ENCODE data around the gene C10orf71.

The C10orf71 gene

DNA sequence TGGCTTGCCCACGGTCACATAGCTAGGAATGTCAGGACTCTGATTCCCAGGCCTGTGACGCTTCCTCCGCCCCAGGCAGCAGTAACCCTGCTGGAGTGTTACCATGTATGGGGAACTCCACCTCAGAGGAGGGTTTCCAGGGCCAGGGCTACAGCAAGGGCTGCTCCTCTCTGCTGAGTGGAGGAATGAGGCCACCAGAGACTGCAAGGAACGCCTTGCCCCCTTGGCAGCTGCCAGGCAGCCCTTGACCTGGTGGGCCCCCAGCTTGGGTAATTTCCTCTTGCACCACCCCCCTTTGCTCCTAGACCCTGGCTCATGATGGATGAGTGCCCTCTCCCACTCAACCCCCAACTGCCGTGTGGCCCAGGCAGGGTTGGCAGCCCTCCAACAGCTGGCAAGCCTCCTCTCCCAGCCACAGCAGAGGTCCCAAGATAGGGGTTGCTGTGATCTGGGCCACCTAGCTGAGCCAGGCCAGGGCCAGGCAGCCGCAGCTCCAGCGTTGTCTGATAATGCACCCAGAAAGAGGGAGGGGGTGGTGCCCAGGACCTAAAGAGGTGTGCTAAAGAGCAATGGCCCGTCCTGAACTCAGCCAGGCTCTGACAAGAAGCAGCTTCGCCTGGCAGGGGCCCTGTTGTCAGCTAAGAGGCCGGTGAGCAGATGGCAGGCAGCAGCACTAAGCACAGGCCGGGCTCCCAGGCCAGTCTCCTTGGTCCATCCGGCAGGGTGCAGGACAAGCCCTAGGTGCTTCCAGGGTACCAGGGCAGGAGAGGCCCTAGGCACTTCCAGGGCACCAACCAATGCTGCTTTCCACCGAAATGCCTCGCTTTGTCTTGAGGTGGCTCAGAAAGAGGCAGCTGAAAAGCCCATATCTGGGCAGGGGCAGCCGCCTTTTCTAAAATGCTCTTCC is 61.6 kb downstream of the C10orf71 start:
- no peak for DNase-seq (ENCODE audit: low spot score)

DNA sequence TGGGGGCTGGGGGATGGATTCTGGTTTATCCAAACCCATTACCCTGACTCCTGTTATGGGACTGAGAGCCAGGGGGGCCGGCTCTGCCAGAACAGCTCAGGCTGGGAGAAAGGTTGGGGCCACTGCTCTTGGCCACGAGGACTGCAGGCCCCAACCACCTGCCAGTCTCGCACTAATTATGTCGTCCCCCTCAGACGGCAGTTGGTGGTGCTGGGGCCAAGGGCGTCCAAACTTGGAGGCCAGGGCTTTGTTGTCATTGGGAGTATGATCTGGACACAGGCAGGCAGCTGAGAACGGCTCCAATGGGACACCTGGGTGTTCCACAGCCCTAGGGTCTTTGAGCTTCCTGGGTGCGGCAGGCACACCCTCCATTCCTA is 62.2 kb downstream of the C10orf71 start:
- no peak for DNase-seq (ENCODE audit: low spot score)

DNA sequence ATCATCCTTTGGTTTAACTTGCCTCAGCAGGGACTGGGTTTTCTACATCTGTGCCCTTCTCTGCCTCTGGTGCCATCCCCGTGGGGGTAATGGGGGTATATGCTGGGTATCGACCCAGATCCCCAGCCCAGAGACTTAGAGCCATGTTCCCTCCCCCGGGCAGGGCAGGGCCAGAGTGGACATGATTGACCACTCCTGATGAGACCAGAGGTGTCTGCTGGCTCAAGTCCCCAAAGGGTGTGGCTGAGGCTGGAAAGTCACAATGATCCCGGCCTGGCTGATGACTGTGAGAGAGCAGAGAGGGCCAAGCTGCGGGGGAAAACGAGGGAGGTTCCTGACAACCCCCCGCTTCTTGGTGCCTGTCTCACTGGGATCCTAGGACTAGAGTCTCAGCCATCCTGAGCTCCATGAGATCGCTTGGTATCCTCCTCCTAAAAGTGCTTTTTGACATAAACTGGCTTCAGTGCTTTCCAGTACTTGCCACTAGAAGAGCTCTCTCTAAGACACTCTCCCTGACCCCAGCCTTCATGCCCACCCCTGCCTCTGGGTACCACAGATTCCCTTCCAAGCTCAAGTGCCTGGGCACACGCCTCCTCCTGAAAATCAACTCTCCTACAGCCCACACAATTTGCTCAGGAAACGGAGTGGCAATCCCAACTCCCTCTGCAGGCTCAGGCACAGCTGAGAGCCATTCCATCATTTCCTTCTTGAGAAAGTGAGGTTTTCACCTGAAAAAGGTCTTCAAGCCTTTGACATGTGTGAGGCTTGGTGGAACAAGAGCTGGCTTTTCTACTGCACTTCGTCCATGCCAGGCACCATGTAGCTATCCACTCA is 63.0 kb downstream of the C10orf71 start:
- no peak for DNase-seq (ENCODE audit: low spot score)

DNA sequence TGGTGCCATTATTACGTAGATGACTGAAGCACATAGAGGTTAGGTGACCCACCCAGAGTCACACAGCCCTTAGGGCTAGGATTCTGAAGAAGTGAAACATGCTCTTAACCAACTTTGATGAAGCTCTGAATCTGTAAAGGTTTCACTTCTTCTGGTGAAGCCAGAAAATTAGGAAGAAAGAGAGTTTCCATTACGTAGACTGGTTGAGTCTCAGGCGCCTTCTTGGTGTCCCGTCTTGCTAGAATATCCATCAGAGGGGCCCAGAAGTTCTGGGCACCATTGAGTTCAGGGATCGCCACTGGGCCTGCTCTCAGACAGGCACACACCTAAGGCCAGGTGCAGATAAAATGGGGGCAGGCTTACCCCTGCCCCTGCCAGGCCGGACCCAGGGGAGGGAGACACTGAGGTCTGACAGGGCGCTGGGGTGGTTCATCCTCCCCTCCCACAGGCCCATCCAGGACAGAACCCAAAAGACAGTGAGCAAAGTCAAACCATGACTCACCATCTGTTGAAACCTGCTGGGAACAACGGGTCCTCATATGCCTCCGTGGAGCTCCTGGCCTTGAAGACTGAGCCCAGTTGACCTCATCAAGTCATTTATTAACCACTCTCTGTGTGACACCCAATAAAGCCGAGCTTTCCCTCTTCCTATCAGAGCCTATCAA is 63.8 kb downstream of the C10orf71 start:
- DNase-seq (ENCODE audit: low spot score), result no peak

DNA sequence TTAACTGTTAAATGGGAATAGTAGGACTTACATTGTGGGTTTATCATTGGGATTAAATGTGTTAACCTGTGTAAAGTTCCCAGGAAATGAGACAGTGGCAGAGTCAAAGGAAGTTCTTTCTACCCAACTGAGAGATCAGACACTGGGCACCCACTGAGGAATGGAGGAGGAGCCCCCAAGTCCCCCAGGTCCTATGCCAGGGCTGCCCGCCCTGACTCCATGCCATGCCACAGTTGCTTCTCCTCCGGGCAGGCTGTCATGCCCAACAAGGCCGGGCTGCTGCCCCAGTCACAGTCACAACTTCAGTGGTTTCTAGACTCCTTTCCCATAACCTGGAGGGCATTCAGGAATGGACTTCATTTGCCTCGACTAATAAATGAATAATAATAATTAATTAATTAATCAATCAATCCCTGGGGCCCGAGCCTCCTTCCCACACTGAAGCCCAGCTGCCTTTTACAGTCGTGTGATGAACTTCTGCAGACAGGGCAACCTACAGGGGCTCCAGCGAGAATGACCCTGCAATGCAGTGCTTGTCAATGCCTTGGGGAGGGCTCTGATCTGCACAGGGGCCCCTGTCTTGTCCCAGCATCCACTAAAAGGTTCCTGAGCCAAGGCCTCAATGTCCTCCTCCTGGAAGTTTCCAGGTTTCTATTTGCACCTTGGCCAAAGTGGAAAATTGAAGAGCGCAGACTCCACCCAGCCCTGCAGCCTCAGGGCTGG is 64.5 kb downstream of the C10orf71 start:
- no peak for DNase-seq (ENCODE audit: low spot score)

DNA sequence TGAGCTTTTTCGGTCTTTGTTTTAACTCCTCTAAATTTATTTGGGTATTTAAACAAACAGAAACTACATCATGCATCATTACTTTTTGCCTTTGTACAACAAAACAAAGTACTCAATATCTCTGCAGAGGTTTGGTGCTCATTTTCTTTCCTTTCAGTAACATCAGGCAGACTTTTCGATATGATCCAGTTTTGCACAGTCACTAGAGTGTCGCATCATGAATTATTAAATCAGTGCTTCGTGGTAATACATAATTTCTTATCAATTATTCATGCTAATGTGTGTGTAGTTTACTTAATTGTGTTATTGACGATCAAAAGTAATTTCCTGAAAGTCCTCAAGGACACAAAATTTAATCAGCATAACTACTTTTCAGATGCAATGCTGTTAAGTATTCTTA is 65.1 kb downstream of the C10orf71 start:
- no peak for DNase-seq (ENCODE audit: low spot score)

DNA sequence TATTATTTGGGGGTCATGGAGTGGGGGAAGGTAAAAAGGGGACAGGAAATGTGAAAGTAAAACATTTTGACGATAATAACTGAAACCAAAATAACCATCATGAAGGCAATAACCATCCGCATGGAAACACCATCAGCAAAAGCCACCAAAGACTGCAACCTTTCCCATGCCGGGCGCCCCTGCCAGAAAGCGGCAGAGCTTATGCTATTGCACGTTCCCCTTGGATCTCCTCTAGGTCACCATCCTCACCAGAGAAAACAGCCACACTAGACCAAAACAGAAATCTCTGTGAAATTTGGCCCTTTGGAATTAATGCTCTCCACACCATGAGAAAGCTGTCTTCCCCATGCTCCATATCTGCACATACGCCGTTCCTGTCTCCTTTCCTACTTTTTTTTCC is 65.8 kb downstream of the C10orf71 start:
- DNase-seq (ENCODE audit: low spot score), result no peak

DNA sequence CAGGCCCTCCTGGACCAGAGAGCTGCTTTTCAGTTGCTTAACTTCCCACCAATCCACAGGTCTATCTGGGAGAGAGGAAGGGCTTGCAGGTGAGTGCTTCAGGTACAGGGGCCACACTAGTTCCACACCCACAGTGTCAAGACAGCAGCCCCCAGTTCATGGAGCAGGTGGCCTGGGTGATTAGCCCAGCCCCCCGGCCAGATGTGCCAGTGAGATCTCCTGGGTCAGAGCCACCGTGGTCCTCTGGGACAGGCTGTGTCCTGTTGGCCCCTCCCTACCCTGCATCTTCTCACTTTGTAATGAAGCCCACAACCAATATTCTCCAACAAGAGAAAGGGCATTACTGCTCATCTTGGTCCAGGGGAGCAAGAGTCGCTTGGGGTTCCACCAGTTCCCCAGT is 66.3 kb downstream of the C10orf71 start:
- no peak for DNase-seq (ENCODE audit: low spot score)

DNA sequence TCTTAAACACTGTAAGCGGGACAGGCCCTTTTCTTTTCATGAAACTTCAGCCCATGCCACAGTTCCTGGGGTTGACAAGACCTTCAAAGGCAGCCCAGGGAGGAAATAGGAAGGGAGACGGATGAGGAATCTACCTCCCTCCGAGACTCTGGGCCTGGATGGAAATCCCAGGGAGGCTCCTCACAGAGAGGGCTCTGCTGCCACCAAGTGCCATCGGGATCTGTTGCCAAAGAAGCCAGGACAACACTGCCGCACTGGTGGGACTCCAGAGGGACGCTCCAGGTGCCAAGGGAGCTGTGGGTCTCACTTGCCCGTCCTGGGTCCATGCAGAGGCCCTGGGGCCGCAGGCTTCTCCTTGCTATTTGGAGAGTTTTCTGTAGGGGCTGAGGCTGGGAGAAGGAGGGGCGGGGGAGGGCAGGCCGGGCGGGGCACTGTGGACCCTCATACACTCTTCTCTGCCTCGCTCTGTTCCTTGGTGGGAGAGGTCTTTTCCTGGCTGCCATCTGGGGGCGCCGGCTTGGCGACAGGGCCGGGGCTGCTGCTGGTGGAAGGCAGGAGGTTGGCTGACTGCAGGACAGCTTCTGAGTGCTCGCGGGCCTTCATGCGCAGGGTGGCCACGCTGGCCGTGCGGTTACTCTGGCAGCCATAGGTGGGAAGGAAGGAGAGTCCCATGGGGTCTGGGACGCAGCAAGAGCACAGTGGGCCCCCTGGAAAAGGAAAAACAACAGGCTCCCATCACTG is 66.9 kb downstream of the C10orf71 start:
- no peak for DNase-seq (ENCODE audit: low spot score)

DNA sequence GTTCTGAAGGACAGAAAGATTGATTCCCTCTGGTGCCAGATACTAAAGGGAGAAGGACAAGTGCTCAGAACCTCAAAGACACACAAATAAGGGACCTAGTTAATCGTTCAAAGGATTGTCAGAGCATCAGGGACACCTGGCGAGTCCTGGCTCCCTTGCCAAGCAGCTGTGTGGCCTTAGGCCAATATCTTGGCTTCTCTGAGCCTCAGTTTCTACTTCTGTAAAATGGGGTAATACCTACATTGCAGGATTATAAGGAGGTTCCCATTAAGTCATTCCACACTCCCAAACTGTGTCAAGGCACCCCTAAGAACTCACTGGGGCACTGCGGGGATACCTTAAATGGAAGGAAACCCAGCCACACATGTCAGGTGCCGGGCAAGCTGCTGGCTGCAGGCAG is 67.5 kb downstream of the C10orf71 start:
- no peak for DNase-seq (ENCODE audit: low spot score)

DNA sequence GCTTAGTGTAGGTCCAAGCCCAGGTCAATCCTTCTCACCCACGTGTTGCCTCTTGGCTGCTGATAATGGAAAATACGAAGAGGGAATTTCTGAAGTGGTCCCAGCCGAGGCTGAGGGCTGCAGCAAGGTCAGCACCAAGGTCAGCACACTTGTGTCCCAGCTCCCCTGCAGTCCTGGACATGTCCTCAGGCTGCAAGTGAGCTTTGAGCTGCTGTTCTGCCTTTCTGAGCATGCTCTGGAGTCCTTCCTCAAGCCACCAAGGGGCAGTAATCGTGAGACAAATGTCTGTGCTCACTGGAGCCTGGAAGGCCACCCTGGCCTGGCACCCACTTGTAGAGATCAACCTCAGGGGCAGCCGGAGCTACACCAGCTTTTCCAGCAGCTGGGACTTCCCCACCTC is 68.6 kb downstream of the C10orf71 start:
- no peak for DNase-seq (ENCODE audit: low spot score)

DNA sequence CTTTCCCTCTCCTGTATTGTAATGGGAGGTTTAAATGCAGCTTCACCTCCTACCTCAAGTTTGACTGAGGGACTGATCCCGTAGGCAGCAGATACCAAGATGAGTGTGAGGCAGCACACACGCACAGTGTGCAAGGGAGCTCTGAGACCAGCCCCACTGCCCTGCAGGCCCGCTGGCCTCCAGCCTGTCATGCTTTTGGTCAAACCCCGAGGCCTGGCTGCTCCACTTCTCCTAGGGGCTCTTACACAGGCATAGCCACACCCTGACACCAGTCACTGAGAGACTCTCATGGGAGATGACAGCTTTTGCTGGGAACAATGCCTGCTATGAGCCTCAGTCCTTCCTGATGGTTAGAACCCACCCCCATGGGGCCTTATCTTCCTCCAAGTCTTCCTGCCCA is 69.3 kb downstream of the C10orf71 start:
- no peak for DNase-seq (ENCODE audit: low spot score)

DNA sequence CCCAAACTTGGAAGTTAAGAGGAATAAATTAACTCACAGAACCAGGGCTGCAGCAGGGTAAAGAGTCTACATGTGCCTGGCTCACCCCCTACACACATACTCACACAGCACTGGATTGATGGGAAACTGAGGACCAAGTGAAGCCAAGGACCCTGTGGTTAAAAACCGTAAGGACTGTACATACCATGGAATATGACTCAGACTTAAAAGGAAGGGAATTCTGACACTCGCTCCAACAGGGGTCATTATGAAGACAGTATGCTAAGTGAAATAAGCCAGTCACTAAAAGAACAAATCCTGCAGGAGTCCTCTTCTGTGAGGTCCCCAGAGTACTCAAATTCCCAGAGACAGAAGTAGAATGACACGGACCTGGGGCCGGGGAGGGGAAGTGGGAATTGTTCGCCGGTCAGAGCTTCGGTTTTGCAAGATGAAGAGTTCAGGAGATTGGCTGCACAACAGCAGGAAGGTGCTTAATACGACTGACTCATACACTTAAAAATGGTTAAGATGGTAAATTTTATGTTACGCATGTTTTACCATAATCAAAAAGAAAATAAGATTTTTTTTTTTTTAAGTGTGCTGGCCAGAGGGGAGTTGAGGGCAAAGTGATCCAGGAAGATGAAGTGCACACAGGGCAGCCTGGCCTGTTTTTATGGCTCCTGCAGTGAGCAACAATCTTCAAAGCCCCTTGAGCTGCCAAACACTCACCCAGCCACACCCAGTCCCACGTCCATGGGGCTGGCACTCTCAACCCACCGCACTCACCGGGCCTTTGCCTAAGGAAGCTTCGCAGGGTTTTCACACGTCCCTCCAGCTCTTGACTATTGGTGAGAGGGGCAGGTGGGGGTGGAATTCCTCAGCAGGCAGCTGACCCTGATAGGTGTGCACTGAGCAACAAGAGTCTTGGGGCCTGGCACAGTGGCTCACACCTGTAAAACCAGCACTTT is 70.5 kb downstream of the C10orf71 start:
- no peak for DNase-seq (ENCODE audit: low spot score)

DNA sequence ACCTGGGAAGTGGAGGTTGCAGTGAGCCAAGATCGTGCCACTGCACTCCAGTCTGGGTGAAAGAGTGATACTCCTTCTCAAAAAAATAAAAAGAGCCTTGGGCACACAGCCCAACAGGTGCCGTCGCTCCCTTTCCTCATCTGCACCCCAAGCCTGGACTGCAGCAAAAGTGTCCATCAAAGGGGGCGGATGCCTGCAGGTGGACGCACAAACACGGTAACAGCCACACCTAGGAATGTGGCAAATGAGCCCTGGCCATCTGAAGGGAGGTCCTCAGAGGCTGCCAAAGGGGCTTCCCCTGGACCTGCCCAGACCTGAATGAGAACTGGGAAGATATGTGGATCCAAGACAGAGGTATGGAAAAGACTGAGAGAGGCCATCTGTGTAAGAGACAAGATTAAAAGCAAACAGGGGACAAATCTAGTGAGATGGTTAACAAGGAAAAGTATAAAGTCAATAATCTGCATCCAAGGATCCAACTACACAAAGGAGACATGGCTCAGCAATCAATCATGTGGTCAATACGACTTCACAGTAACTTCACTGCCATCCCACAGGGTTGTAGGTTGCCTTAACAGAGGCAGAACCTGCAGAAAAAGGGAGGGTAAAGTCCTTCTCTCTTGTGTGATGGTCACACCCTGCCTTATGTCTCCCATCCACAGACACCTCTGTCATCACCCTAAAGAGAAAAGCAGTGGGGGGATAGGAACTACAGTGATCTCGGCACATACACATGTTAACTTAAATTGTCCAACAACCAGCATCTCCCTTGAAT is 71.5 kb downstream of the C10orf71 start:
- no peak for DNase-seq (ENCODE audit: low spot score)

DNA sequence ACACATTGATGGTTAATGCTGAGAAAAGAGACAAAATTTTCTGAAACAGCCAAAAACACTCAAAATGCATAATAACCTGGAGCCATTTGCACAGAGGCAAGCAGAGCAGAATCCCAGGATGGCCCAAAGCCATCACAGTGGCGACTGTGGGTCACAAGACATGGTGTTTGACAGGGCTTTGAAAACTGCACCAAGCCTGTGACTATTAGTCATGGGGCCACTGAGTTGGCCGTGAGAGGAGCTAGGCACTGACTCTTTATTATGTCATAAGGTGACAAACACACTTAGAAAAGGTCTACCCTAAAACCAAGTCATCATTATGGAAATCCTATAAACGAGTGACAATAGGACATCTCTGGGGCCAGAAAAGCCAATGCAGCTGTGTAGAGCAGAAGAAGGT is 73.0 kb downstream of the C10orf71 start:
- no peak for DNase-seq (ENCODE audit: low spot score)

DNA sequence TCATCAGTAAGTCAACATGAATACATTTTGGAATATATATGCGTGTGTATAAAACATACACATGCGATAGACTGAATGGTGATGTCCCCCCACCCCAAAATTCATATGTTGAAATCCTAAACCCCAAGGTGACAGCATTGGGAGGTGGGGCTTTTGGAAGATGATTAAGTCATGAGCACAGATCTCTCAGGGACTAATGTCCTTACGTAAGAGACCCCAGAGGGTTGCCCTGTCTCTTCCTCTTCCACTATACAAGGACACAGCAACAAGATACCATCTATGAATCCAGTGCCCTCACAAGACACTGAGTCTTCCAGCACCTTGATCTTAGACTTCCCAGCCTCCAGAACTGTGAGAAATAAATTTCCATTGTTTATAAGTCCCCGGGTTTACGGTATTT is 74.4 kb downstream of the C10orf71 start:
- no peak for DNase-seq (ENCODE audit: low spot score)

DNA sequence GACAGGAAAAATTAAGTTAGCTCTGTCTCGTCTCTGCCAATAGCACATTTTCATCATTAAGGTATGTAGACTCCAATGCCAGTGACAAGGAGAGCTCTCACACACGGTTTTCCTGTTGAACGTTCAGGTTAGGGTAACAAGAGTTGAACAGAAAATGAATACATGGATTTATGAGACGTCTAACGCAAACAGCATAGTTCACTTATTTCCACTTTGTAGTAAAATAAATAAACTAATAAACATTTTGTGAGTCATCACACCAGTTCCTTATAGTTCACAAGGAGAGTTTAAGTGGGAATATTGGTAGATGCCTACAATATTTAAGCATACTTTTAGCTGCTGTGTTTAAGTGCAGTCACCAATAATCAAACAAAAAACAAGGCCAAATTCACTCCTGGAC is 75.8 kb downstream of the C10orf71 start:
- no peak for DNase-seq (ENCODE audit: low spot score)

DNA sequence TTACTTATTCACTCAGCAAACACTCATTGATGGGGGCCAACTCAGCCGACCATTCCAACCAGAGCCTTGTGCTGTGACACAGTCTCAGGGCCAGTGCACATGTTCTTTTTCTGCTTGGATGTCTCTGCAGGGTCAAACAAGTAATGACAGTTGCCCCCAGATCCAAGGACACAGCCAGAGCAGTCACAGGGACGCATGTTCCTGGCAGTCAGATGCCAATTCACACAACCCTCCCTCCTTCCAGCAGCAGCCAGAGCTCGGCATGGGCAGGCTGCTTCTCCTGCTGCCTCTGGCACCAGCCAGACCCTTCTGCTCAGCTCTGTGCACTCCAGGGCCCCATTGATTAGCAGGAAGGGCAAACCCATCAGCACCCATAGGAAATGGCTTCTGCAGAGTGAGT is 76.6 kb downstream of the C10orf71 start:
- DNase-seq (ENCODE audit: low spot score), result no peak

All from hepatic stellate cell (primary cell).